ENCODE results near the gene ADGRE2.

Gene ADGRE2

DNA sequence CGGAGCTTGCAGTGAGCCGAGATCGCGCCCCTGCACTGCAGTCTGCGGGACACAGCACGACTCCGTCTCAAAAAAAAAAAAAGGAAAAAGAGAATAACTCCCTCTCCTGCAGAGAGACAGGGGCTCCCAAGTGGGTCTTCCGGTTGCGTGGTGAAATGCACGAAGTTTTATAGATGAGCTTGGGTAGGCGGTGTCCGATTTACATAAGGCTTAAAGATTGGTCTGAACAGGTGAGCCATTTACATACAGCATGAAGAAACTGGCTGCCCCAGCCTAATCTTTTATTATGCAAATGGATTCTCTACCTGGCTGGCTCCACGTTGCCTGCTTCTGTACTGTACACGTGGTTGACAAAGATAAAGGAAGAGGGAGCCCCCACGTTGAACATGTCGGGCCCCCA, 19.5 kb downstream of the ADGRE2 start (continued):
- TF ChIP-seq ZBTB17 (tag by site-specific recombination; IDR thresholded peaks at IDR 0.05) (peak; percentile 36; the same call in 1 of the 2 replicates), ZNF571 (tag by site-specific recombination; IDR thresholded peaks at IDR 0.05) (no peak), ZNF133 (tag by site-specific recombination; IDR thresholded peaks at IDR 0.05) (no peak), ZNF555 (tag by site-specific recombination; conservative IDR thresholded peaks at IDR 0.05) (no peak), ZNF335 (tag by site-specific recombination; conservative IDR thresholded peaks at IDR 0.05) (peak; percentile 43), ZNF184 (tag by site-specific recombination; IDR thresholded peaks at IDR 0.05) (no peak), ZIC2 (tag by site-specific recombination; IDR thresholded peaks at IDR 0.05) (peak; percentile 83), ZNF324 (tag by site-specific recombination; IDR thresholded peaks at IDR 0.05) (no peak), ZXDB (tag by site-specific recombination; IDR thresholded peaks at IDR 0.05) (peak; percentile 83), YY1 (tag by site-specific recombination; IDR thresholded peaks at IDR 0.05) (no peak), ZNF600 (tag by site-specific recombination; IDR thresholded peaks at IDR 0.05) (peak; percentile 82), ZNF366 (tag by site-specific recombination; conservative IDR thresholded peaks at IDR 0.05) (no peak), ZNF221 (tag by site-specific recombination; IDR thresholded peaks at IDR 0.05; ENCODE audit: borderline replicate concordance) (no peak), ZNF521 (tag by site-specific recombination; IDR thresholded peaks at IDR 0.05) (no peak), KLF7 (tag by site-specific recombination; IDR thresholded peaks at IDR 0.05; ENCODE audit: borderline replicate concordance) (no peak), GLIS1 (tag by site-specific recombination; IDR thresholded peaks at IDR 0.05) (peak; percentile 74), ZNF214 (tag by site-specific recombination; IDR thresholded peaks at IDR 0.05; ENCODE audit: borderline replicate concordance) (no peak)
- TF ChIP-seq, protein P1, sequence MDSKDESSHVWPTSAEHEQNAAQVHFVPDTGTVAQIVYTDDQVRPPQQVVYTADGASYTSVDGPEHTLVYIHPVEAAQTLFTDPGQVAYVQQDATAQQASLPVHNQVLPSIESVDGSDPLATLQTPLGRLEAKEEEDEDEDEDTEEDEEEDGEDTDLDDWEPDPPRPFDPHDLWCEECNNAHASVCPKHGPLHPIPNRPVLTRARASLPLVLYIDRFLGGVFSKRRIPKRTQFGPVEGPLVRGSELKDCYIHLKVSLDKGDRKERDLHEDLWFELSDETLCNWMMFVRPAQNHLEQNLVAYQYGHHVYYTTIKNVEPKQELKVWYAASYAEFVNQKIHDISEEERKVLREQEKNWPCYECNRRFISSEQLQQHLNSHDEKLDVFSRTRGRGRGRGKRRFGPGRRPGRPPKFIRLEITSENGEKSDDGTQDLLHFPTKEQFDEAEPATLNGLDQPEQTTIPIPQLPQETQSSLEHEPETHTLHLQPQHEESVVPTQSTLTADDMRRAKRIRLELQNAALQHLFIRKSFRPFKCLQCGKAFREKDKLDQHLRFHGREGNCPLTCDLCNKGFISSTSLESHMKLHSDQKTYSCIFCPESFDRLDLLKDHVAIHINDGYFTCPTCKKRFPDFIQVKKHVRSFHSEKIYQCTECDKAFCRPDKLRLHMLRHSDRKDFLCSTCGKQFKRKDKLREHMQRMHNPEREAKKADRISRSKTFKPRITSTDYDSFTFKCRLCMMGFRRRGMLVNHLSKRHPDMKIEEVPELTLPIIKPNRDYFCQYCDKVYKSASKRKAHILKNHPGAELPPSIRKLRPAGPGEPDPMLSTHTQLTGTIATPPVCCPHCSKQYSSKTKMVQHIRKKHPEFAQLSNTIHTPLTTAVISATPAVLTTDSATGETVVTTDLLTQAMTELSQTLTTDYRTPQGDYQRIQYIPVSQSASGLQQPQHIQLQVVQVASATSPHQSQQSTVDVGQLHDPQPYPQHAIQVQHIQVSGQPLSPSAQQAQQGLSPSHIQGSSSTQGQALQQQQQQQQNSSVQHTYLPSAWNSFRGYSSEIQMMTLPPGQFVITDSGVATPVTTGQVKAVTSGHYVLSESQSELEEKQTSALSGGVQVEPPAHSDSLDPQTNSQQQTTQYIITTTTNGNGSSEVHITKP (tag by site-specific recombination; IDR thresholded peaks at IDR 0.05) = 0 out of 2 replicates have a peak, but pooled peaks have one; percentile 29
- TF ChIP-seq, protein P2, sequence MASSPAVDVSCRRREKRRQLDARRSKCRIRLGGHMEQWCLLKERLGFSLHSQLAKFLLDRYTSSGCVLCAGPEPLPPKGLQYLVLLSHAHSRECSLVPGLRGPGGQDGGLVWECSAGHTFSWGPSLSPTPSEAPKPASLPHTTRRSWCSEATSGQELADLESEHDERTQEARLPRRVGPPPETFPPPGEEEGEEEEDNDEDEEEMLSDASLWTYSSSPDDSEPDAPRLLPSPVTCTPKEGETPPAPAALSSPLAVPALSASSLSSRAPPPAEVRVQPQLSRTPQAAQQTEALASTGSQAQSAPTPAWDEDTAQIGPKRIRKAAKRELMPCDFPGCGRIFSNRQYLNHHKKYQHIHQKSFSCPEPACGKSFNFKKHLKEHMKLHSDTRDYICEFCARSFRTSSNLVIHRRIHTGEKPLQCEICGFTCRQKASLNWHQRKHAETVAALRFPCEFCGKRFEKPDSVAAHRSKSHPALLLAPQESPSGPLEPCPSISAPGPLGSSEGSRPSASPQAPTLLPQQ (tag by site-specific recombination; IDR thresholded peaks at IDR 0.05) = no peak

DNA sequence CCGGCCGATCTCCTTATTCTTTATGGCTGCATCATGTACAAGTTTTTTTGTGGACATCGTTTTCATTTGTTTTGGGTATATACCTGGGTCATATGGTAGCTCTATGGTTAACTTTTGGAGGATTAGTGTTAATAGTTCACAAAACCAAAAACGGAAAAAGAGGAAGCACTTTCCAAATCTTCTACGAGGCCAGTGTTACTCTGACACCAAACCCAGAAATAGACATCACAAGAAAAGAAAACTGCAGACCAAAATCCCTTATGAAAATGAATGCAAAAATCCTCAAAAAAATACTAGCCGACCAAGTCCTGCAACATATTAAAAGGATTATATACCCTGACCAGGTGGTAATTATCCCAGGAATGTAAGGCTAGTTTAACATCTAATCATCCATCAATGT, 29.8 kb downstream of the ADGRE2 start:
- Histone ChIP-seq H3K4me3 (ENCODE audit: low read depth, low read length) (no peak overlapping the region), H3K4me1 (ENCODE audit: control insufficient read depth, insufficient read depth, low read length) (no peaks in the 10 kb centered on the region), H3K27ac (ENCODE audit: extremely low read depth, low read depth, low read length) (no peak overlapping the region), H3K36me3 (ENCODE audit: control insufficient read depth in 2 of 2, insufficient read depth in 1 of 2, low read length in 2 of 2) (no peaks in the 10 kb centered on the region), H3K9me3 (ENCODE audit: control insufficient read depth, insufficient read depth, low read depth, low read length) (no peaks in the 10 kb centered on the region)
- CTCF ChIA-PET = interaction anchor here (0.6 to 0.8 kb wide), 2 partner anchors 38 to 96 kb away, joined by 4 read pairs; no protein-coding TSS in a partner anchor
- TF ChIP-seq ZNF677 (tag by site-specific recombination; IDR thresholded peaks at IDR 0.05) = no peak
- POLR2A ChIA-PET = no interaction called here

DNA sequence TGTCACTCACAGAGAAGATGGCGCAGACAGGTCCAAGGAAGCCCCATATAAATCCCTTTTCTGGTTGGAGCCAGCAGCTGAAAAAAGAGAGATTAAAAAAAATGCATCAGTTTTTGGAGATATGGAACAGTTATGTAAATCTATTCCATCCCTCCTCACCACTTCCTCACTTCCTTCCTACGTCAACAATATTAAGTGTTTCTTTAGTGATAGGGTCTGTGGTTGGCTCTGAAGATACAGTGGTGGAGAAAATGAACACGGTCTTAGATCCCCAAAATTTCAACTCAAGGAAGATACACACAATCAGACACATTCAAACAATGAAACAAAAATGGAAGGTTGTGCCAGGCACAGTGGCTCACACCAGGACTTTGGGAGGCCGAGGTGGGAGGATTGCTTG, 31.5 kb downstream of the ADGRE2 start:
- Histone ChIP-seq H3K27ac (ENCODE audit: extremely low read depth, low read depth, low read length) (no peak overlapping the region), H3K9me3 (ENCODE audit: control insufficient read depth, insufficient read depth, low read depth, low read length) (no peaks in the 10 kb centered on the region), H3K4me1 (ENCODE audit: control insufficient read depth, insufficient read depth, low read length) (no peaks in the 10 kb centered on the region), H3K4me3 (ENCODE audit: low read depth, low read length) (no peak overlapping the region), H3K36me3 (ENCODE audit: control insufficient read depth in 2 of 2, insufficient read depth in 1 of 2, low read length in 2 of 2) (no peaks in the 10 kb centered on the region)
- ChIA-PET CTCF (no interaction called here), POLR2A (interaction anchor here (0.6 kb wide), 1 partner anchor 258 kb away, joined by 7 read pairs; no protein-coding TSS in a partner anchor)
- TF ChIP-seq OSR2 (tag by site-specific recombination; IDR thresholded peaks at IDR 0.05) (no peak), ZNF791 (tag by site-specific recombination; IDR thresholded peaks at IDR 0.05) (no peak), ZNF623 (tag by site-specific recombination; IDR thresholded peaks at IDR 0.05) (no peak), MZF1 (tag by site-specific recombination; IDR thresholded peaks at IDR 0.05; ENCODE audit: borderline replicate concordance) (no peak), SP3 (tag by site-specific recombination; IDR thresholded peaks at IDR 0.05) (no peak)
- TF ChIP-seq, protein P3, sequence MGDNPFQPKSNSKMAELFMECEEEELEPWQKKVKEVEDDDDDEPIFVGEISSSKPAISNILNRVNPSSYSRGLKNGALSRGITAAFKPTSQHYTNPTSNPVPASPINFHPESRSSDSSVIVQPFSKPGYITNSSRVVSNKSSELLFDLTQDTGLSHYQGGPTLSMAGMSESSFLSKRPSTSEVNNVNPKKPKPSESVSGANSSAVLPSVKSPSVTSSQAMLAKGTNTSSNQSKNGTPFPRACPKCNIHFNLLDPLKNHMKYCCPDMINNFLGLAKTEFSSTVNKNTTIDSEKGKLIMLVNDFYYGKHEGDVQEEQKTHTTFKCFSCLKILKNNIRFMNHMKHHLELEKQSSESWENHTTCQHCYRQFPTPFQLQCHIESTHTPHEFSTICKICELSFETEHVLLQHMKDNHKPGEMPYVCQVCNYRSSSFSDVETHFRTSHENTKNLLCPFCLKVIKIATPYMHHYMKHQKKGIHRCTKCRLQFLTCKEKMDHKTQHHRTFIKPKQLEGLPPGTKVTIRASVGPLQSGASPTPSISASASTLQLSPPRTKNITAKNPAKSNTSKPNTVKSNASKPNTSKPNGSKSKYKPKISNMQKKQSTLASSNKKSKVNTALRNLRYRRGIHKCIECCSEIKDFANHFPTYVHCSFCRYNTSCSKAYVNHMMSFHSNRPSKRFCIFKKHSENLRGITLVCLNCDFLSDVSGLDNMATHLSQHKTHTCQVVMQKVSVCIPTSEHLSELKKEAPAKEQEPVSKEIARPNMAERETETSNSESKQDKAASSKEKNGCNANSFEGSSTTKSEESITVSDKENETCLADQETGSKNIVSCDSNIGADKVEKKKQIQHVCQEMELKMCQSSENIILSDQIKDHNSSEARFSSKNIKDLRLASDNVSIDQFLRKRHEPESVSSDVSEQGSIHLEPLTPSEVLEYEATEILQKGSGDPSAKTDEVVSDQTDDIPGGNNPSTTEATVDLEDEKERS (tag by site-specific recombination; IDR thresholded peaks at IDR 0.05) = no peak
- TF ChIP-seq, protein P4, sequence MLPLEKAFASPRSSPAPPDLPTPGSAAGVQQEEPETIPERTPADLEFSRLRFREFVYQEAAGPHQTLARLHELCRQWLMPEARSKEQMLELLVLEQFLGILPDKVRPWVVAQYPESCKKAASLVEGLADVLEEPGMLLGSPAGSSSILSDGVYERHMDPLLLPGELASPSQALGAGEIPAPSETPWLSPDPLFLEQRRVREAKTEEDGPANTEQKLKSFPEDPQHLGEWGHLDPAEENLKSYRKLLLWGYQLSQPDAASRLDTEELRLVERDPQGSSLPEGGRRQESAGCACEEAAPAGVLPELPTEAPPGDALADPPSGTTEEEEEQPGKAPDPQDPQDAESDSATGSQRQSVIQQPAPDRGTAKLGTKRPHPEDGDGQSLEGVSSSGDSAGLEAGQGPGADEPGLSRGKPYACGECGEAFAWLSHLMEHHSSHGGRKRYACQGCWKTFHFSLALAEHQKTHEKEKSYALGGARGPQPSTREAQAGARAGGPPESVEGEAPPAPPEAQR (tag by site-specific recombination; IDR thresholded peaks at IDR 0.05) = no peak

Data from HEK293 (cell line).